Stimulated activated CD8-positive, alpha-beta memory T cell treated with anti-CD3 and anti-CD28 coated beads, Interleukin-7, amount 100 ng/mL, for 1 hour (primary cell): ENCODE measurements around the gene SLC22A17.
A peak's percentile ranks its signal among the peaks of the same experiment; 100 is the strongest.

Source experiments
- DNase-seq, 2 donors: peaks; one replicate each; pipeline ENCODE4 v3.0.0-alpha.2; 2020; ENCODE audit warnings: low read depth in 2 of 2

Gene SLC22A17

GRCh38 chr14:23381871-23382270, 29.2 kb upstream of the SLC22A17 start:
- DNase-seq = no peak

DNA sequence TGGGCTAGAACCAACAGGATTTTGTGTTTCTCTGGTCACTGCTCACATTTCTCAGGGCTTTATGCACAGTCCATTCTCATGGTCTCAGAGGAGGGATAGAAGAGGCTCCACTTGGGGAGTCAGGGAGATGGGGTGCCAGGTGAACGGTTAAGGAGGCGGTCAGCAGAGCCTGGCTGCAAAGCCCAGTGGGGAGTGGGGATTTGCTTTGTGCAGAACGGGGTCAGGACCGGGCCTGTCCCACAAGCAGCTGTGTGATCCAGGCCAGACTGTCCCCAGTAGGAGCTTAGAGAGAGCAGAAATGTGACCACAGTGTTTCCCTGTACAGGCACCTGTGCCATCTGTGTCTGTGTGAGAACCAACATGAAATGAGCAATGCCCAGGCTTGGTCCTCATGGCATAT, 28.3 kb upstream of the SLC22A17 start:
- DNase-seq = no peak

GRCh38 chr14:23380197-23380914, 27.7 kb upstream of the SLC22A17 start:
- DNase-seq = no peak

DNA sequence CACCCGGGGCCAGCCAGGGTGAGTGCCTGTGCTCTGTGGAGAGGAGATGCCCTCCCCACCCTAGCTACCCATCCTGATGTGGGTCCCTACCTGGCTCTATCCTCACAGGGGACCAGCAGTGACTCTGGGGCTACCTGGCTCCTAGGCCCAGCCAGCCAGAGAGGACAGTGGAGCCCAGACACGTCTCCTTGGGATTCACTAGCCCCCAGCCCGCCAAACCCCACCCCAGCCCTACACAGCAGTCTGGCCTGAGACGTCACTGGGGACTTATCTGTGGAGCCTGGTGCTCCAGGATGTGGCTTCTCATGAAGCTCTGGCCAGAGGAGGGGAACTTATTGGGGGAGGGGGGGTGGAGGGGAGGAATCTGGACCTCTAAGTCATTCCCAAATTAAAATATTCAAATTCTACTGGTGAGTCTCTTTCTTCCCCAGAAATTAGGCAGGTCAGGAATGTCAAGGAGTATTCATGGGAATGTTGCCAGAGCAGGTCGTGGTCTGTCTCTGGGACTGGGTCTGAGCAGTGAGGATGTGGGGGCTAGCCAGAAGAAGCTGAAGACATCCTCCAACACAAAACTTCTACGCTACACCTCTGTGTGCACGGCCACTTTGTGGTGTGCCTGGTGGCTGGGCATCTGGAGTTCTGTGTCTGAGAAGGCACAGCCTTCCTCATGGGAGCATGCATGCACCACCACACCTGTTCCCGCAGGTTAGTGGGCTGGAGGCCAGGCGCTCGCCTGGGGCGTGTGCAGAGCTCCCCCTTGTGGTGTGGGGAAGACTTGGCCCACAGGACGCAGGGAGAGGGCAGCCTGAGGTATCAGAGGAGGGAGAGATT, 26.9 kb upstream of the SLC22A17 start:
- peak; percentile 20 to 37 for DNase-seq

- no peak for DNase-seq
Observed at GRCh38 chr14:23378612-23379220, 26.0 kb upstream of the SLC22A17 start.

GRCh38 chr14:23377573-23378563, 25.2 kb upstream of the SLC22A17 start:
- no peak for DNase-seq

- DNase-seq = no peak
Observed at GRCh38 chr14:23377198-23377550, 24.5 kb upstream of the SLC22A17 start.

GRCh38 chr14:23376482-23377197, 24.0 kb upstream of the SLC22A17 start, which contains the start of gene CMTM5:
Gene CMTM5 (plus strand): TSS chr14:23377046. CDS start chr14:23377252, 206 bp downstream.
- DNase-seq = no peak

- no peak for DNase-seq
Observed at GRCh38 chr14:23375527-23376251, 23.0 kb upstream of the SLC22A17 start.

DNA sequence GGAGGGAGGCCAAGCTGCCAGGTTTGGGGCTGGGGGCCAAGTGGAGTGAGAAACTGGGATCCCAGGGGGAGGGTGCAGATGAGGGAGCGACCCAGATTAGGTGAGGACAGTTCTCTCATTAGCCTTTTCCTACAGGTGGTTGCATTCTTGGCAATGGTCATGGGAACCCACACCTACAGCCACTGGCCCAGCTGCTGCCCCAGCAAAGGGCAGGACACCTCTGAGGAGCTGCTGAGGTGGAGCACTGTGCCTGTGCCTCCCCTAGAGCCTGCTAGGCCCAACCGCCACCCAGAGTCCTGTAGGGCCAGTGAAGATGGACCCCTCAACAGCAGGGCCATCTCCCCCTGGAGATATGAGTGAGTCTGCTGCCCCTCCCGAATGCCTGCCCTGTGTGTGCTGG, 20.4 kb upstream of the SLC22A17 start:
- DNase-seq = no peak

DNA sequence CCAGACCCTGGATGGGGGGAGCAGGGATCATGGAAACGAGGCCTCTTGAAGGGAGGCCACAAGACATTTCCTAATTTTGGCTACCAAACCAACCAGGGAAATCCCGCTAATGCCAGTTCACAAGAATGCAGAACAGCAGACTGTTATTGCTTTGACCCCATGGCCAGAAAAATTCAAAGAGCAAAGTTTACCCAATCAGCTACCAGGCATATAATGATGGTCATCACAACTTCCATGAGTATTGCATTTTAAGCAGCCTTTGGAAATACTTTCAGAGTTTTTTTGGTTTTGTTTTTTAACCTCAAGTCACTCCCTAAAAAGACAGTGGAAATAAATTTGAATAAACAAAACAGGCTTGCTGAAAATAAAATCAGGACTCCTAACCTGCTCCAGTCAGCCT, 19.8 kb upstream of the SLC22A17 start, which contains the start of gene IL25:
TSS of gene IL25 (plus strand) at position 301 of the 400 bp plus-strand sequence.
- DNase-seq = no peak

DNA sequence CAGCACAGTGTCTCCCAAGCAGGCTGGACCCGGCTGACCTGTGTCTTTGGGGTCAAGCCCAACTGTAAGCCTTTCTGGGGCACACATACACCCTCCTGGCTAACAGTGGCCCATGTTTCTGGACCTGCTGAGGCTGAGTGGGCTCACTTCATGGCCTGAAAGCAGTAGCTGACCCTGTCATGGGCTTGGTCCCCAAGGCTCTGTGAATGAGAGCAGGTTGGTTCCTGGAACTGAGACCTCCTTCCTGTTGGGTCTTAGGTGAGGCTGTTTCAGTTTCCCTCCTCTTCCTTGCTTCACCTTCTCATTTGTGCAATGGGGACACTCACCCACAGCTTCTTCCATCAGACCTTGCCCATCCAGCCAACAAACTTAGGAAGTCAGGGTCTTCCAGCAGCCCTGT, 19.2 kb upstream of the SLC22A17 start:
- DNase-seq = no peak

- no peak for DNase-seq
Observed at GRCh38 chr14:23370221-23370620, 17.5 kb upstream of the SLC22A17 start.

GRCh38 chr14:23366426-23366921, 13.8 kb upstream of the SLC22A17 start:
- DNase-seq = no peak

GRCh38 chr14:23365732-23366425, 13.2 kb upstream of the SLC22A17 start:
- DNase-seq = no peak

DNA sequence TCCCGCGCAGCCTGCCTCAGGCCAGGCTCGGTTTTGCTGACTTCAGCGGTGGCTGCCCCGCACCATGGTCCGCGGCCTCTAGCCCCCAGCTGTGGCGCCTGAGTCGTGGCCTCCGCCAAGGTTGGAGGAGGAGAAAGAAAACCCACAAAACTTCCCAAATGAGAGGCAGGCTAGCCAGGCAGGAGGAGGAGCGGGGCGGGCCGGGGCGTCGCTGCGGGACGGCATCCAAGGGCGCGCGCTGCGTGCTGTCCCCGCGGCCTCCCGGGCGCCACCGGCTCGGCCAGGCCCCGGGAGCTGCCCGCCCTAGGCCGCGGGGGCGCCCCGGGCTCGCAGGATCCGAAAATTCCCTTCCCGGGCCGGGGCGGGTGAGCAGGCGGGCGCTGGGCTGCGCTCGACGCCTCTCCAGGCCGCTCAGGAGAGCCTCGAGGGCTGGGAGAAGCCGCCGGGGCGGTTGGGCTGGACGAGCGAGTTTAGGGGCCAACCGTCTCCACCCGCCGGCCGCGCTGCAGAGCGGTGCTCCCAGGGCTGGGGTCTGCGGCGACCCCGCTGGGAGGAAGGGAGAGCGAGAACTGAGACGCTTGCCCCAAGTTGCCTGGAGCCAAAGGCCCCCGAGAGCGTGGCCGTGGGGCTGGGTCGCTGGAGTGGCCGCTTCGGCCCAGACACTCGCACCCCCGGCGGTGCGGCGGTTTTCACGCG, 12.5 kb upstream of the SLC22A17 start, which contains the start of gene EFS:
TSS of gene EFS (minus strand) at position 137 of the 696 bp plus-strand sequence. CDS start 147 bp downstream, outside the sequence.
- DNase-seq = no peak

DNA sequence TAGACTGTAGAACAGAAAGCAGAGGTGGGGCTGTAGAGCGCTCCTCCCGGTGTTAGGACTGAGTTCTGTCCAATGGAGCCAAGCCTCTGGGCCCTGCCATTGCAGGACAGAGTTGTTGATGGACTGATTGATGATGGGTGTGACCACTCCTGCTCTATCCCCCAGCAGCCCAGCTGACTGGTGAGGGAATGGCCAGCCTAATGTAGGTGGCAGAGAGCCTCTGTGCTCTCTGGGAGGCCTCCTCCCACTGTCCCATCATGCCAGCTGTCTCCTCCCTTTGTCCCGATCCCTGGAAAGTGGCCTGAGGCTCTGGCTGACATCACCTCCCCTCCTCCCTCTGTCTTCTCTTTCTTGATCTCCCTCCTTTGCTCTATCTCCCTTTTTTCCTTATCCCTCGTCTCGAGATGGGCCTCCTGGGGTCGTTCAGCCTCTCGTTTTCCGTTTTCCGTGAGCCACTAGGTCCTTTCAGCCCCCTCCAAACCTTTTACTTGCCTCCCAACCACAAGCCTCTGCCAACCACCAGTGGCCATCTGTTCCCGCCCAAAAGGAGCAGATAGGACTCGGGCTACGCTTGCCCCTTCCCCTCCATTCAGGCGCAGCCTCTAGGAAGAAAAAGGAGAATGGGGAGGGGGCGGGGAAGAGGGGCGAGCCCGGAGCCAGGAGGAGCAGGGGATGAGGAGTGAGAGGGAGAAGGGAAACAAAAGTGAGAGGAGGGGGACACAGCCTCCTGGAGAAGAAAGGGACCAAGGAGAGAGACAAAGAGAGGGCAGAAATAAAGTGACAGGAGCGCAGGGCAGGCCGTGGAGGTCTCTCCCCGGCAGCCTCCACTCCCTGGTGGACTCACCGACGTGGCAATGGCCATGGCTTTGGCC, 11.7 kb upstream of the SLC22A17 start:
- DNase-seq = no peak
